ENCODE results near the gene RAD23B. TPM values are rescaled to one million over a fixed set of nuclear protein-coding genes. Genes with fewer than 3 reads are reported as not detected.

The RAD23B gene
- total RNA-seq, 4 donors from 2014 or later, result 64.4 to 110 (median 88.1) TPM

- H3K27ac ChIP-seq (replicated peaks in 1 of 4), result no peak overlapping the region
- H3K36me3 ChIP-seq, result no peaks in the 10 kb centered on the region
- no peak for TF ChIP-seq CTCF (IDR thresholded peaks at IDR 0.05)
- no peak for TF ChIP-seq POLR2AphosphoS5 (IDR thresholded peaks at IDR 0.05)
- no peak for TF ChIP-seq EP300 (IDR thresholded peaks at IDR 0.05)
- no peaks in the 10 kb centered on the region for H3K27me3 ChIP-seq
- intact Hi-C loops (cut with DNase I), result no loop called here
- no peak overlapping the region for H3K4me3 ChIP-seq
- no peaks in the 10 kb centered on the region for H3K4me1 ChIP-seq
- DNase-seq (ENCODE audit: extremely low spot score), result no peak
- 91% methylated on average over 2 of the region's 2 CpGs for WGBS
- no peaks in the 10 kb centered on the region for H3K9me3 ChIP-seq
Measured at GRCh38 chr9:107240260-107240659, 42.8 kb upstream of the RAD23B start.

- intact Hi-C loops (cut with DNase I), result no loop called here
Measured at GRCh38 chr9:107242073-107243030, 40.7 kb upstream of the RAD23B start.

GRCh38 chr9:107243742-107244141 is 39.3 kb upstream of the RAD23B start:
- TF ChIP-seq EP300 (IDR thresholded peaks at IDR 0.05) (no peak), POLR2AphosphoS5 (IDR thresholded peaks at IDR 0.05) (peak in 1 of 2 donors; percentile 8)

More at GRCh38 chr9:107242073-107243030, 40.7 kb upstream of the RAD23B start:
- H3K27me3 ChIP-seq, result no peaks in the 10 kb centered on the region
- no peak overlapping the region for H3K4me3 ChIP-seq
- no peaks in the 10 kb centered on the region for H3K4me1 ChIP-seq
- no peak for TF ChIP-seq CTCF (IDR thresholded peaks at IDR 0.05)
- no peak for TF ChIP-seq EP300 (IDR thresholded peaks at IDR 0.05)
- no peaks in the 10 kb centered on the region for H3K9me3 ChIP-seq
- 67% methylated on average over 4 of the region's 4 CpGs for WGBS
- no peak for DNase-seq (ENCODE audit: extremely low spot score)
- no peaks in the 10 kb centered on the region for H3K36me3 ChIP-seq
- H3K27ac ChIP-seq (replicated peaks in 1 of 4), result no peak overlapping the region

GRCh38 chr9:107246259-107247254 is 36.5 kb upstream of the RAD23B start:
- H3K27ac ChIP-seq (replicated peaks in 1 of 4), result no peak overlapping the region
- no peaks in the 10 kb centered on the region for H3K27me3 ChIP-seq
- no peaks in the 10 kb centered on the region for H3K36me3 ChIP-seq
- TF ChIP-seq POLR2AphosphoS5 (IDR thresholded peaks at IDR 0.05) (no peak), CTCF (IDR thresholded peaks at IDR 0.05) (no peak), POLR2A (IDR thresholded peaks at IDR 0.05; ENCODE audit: low read depth) (no peak), EP300 (IDR thresholded peaks at IDR 0.05) (no peak)
- H3K9me3 ChIP-seq, result no peaks in the 10 kb centered on the region
- intact Hi-C loops (cut with DNase I), result no loop called here
- H3K4me3 ChIP-seq, result no peak overlapping the region
- no peak for DNase-seq (ENCODE audit: extremely low spot score)
- WGBS, result 92% methylated on average over 5 of the region's 5 CpGs
- peaks cover 5 to 8% (median 7%) of the 10 kb centered on the region in 4 donors for H3K4me1 ChIP-seq

More at GRCh38 chr9:107243742-107244141, 39.3 kb upstream of the RAD23B start:
- no peak for DNase-seq (ENCODE audit: extremely low spot score)
- Histone ChIP-seq H3K4me1 (no peaks in the 10 kb centered on the region), H3K27ac (replicated peaks in 1 of 4) (no peak overlapping the region), H3K4me3 (no peak overlapping the region), H3K9me3 (no peaks in the 10 kb centered on the region), H3K36me3 (no peaks in the 10 kb centered on the region), H3K27me3 (no peaks in the 10 kb centered on the region)
- intact Hi-C loops (cut with DNase I), result no loop called here
- 39% methylated on average over 5 of the region's 5 CpGs for WGBS

- Histone ChIP-seq H3K36me3 (no peaks in the 10 kb centered on the region), H3K27ac (replicated peaks in 1 of 4) (no peak overlapping the region), H3K4me1 (peaks cover 15 to 19% (median 16%) of the 10 kb centered on the region in 4 donors), H3K27me3 (no peaks in the 10 kb centered on the region), H3K9me3 (no peaks in the 10 kb centered on the region), H3K4me3 (no peak overlapping the region)
- DNase-seq (ENCODE audit: extremely low spot score), result no peak
- 73% methylated on average over 5 of the region's 5 CpGs for WGBS
- TF ChIP-seq POLR2A (IDR thresholded peaks at IDR 0.05; ENCODE audit: low read depth), result no peak
- intact Hi-C loops (cut with DNase I), result no loop called here
Measured at GRCh38 chr9:107248714-107249113, 34.4 kb upstream of the RAD23B start.
